Stimulated activated CD8-positive, alpha-beta memory T cell treated with anti-CD3 and anti-CD28 coated beads, Interleukin-12 subunit alpha, Interleukin-12 subunit beta, amount 100 ng/mL, for 1 hour (primary cell): ENCODE results near the gene GHITM.
"Not testable (repeated sequence)": the region's sequence is repeated elsewhere in the genome, so short reads cannot be mapped to it uniquely, and the experiment has no call there.

Experiments
- DNase-seq: peaks from one replicate; pipeline ENCODE4 v3.0.0-alpha.2; 2020; ENCODE audit warnings: low read depth

GHITM gene

DNA sequence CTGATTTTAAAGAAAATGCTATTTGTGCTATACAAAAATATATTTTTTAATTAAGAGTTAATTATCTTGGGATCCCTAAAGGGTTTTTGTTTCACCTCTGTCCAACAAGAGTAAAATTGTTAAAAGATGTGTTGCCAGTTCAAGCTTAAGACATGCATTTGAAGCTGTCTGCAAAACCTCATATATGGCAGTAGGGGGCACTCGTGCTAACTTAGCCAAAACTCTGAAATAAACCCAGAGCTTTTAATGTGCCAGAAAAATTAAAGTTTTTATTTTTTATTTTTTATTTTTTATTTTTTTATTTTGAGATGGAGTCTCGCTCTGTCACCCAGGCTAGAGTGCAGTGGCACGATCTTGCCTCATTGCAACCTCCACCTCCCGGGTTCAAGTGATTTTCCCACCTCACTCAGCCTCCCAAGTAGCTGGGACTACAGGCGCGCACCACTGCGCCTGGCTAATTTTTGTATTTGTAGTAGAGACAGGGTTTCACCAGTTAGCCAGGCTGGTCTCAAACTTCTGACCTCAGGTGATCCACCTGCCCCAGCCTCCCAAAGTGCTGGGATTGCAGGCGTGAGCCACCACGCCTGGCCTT lies 8.8 kb downstream of the GHITM start:
- DNase-seq = not testable (repeated sequence)

DNA sequence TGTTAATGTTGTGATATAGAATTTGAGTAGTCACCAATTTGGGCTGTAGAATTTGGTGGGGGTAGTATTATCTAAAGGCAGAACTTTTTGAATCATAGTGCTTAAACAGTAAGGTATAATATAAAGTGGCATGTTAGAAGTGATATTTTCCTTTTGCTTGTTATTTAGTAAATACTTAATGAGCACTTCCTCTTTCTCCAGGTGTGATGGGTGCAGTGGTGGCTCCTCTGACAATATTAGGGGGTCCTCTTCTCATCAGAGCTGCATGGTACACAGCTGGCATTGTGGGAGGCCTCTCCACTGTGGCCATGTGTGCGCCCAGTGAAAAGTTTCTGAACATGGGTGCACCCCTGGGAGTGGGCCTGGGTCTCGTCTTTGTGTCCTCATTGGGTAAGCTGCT lies 10.5 kb downstream of the GHITM start:
- no peak for DNase-seq

DNA sequence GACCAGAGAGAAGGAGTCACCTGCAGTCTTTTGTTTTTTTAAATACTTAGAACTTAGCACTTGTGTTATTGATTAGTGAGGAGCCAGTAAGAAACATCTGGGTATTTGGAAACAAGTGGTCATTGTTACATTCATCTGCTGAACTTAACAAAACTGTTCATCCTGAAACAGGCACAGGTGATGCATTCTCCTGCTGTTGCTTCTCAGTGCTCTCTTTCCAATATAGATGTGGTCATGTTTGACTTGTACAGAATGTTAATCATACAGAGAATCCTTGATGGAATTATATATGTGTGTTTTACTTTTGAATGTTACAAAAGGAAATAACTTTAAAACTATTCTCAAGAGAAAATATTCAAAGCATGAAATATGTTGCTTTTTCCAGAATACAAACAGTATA lies 13.5 kb downstream of the GHITM start:
- DNase-seq = no peak

DNA sequence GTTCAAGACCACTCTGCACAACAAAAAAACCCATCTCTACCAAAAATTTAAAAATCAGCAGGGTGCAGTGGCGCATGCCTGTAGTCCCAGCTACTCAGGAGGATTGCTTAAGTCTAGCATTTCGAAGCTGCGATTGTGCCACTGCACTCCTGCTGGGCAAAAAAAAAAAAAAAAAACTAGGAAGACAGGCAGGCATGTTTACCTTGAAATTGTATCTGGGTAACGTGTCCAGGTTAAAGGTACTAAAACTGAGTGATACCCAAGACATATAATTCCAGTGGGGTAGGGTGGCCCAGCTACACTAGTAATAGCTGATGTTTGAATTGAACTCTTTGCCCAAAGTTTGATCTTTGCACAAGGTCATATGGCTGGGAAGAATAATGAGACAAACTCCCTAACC lies 16.2 kb downstream of the GHITM start:
- DNase-seq = no peak

DNA sequence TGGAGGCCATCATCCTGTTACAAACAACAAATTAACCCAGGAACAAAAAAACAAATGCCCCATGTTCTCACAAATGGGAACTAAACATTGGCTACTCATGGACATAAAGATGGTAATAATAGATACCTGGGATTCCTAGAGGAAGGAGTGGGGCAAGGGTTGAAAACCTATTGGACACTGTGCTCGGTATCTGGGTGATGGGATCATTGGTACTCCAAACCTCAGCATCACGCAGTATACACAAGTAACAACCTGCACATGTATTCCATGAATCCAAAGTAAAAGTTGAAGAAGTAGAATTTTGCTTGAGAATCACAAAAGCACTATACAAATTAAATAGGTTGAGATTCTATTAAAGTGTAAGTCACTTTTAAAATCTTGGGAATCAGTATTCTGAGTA lies 16.7 kb downstream of the GHITM start:
- DNase-seq = no peak

DNA sequence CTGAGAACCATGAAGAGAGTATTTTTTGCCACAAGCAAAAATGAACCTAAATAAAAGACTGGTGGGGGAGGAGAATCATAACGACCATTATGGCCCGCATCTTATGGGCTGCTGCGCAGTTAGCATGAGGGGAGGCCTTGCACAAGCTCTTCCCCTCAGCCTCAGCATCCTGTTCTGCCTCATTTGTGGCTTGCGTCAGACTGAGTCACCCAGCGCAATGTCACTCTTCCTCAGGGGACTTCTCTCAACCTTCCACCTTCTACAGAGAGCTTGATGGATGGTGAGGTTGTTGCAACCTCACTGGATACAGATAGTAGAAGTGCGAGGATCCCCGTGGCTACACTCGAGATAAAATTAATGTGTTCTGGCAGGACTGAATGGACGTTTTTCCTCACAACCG lies 17.5 kb downstream of the GHITM start:
- DNase-seq = peak; percentile 20

DNA sequence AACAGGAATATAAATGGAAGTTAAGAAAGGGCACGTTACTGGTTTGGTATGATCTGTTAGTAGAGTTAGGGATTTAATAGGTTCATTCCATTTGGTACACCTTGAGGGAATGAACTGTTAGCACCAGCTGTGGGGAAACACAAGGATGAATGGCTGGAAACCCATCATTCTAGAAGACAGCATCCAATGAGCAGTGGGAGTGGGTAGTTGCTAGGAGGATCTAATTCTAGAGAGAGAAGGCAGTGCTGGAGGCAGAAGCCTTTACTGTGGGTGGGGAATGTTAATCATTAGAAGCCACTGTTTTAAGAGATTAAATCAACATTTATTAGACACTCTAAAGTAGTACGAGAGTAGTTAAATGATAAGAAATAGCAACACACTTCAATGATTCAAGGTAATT lies 18.8 kb downstream of the GHITM start:
- no peak for DNase-seq

DNA sequence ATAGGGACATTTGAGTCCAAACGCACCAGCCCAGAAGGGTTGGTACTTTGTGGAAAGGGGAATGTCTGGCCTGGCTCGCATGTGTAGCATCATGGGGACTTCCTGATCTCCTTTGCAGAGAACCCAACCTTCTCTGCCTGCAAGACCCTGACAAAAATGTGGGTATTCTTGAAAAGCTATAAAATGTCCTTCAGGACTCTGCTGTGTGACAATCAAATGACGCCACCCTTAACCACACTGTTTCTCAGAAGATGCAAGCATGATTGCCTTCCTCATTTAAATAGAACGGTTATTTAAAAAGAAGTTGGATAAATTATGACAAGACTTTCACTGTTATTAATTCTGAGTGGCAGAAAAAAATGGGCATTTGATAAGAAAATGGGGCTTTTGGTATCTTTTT lies 19.2 kb downstream of the GHITM start:
- no peak for DNase-seq

DNA sequence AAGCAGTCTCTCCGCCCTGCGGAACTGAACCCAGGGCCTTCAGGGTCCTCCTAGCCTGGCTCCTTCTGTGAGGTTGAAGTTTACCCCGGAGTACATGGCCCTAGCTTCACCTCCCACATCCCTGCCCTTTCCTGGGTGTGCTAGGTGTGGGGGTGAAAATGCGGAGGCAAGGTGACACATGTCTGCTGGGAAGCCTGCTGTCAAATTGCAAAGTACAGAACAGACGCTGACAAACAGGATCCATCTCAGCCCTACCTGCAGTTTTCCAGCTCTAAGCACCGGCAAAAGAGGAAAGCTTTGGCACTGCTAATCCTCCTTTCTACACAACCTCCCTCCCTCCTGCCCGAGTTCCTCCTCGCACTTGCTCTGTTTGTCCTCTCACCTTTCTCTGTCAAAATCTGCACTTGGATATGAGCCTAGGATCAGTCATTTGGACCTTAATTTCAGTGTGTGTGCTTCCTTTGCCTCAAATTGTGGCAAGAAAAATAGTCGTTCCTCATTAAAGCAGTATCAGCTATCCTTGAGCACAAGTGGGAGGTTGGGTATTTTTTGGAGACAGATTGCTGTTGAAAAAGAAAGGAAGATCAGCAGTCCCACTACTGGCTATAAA lies 19.9 kb downstream of the GHITM start:
- DNase-seq = no peak

DNA sequence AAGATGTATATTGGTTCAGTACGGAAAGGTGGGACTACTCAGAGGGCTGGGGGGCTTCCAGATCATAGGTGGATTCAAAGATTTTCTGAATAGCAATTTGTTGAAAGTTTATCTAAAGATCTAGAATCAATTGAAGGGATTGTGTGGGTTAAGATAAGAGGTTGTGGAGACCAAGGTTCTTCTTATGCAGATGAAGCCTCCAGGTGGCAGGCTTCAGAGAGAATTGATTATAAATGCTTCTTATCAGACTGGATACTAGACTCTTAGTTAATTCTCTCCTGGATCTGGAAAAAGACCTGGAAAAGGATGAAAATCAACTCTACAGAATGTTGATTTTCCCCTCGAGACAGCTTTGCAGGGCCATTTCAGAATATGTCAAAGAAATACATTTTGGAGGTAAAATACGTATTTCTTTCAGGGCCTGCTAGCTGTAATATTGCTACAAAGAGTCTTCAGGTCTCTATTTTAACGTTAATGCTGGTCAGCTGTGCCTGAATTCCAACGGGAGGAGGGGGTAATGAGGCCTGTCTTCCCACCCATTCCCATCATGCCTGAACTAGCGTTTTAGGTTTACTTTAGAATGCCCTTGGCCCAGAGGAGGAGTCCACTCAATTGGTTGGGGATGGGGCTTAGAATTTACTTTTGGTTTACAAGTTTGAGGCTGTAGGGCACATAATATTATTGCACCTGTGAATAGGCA lies 21.5 kb downstream of the GHITM start:
- DNase-seq = no peak

DNA sequence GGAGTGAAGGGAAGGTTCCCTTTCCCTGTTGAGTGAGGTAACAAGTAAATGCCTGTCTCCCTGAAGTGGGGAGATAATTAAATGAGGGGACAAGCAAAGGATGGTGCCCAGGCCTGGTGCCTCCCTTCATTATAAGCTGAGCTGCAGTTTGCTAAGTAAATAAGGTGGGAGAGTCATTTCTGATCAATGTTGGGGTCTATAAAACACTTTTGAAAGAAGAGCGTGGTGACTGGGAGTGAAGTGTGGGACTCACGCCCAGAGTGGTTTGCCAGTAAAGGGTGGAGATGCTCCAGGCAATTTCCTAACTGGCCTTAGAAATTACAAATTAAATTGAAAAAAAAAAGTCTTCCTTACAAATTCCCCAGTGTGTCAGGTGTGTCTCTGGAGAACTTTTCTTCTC lies 24.7 kb downstream of the GHITM start:
- no peak for DNase-seq

DNA sequence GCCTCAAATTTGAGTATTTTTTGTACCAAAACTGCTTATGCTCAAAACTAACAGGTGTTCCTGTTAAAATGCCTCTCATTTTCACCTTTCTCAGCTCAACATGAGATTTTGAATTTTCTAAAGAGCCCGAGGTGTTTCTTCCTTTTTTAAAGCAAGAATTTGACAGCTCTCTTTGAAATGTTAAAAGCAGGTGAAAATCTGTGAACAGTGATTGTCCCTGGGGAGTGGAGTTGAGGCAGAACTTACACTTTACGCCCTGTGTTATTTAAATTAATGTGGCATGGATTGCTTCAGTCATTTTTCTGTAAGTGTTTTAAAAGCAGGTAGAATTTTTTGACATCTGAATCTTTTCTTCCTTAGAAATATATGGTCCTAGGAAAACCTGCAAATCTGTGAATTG lies 25.1 kb downstream of the GHITM start:
- DNase-seq = no peak

DNA sequence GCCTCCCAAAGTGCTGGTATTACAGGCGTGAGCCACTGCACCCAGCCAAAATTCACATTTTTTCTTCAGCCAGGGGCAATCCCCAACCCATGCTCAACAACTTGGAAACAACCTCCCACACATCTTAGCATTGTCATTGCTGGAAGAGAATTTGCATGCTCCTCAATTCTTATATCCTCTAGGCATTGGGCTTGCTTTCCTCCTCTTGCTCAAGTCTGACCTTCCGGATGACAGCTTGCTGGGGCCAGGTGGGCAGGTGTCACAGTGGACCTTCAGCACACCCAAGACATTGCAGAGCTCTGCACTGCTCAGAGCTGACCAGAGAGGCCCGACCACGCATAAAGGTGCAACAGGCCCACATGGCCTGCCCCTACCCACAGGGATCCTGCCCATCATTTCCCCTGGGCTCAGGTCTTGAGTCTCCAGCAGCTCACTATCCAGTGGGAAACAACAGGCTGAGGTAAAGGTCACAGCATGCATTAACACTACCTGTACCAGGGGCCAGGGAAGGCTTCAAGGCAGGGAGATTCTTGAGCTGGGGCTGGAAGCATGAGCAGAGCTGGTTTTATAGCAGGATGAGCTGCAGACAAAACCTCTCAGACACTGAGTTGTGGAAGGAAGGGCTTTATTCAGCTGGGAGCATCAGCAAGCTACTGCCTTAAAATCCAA lies 27.4 kb downstream of the GHITM start:
- no peak for DNase-seq

DNA sequence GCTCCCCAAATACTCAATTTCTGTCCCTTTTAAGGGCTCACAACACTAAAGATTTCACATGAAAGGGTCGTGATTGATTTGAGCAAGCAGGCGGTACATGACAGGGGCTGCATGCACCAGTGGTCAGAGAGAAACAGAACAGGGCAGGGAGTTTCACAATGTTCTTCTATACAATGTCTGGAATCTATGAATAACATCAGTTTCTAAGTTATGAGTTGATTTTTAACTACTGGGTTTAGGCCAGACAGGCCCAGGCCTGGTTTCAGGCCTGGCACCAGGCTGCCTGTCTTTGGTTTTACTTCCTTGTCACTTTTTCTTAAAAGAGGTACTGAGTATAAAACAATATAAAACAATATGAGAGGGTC lies 28.0 kb downstream of the GHITM start:
- DNase-seq = not testable (repeated sequence)

DNA sequence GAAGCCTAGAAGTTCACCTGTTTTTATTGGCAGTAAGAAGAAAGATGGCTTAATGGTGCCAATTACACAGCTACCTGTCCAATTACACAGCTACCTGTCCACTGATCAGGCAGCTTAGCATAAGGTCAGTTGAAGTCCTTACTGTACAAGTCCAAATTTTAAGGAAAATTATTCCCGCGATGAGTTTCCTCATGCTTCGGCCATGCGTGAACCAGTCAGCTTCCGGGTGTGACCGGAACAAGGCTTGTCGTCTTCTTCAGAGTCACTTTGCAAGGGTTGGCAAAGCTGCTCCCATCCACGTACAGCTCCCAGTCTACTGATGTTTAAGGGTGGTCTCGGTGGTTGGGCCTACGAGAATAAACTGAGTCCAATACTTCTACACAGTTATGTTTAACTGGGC lies 29.1 kb downstream of the GHITM start:
- not testable (repeated sequence) for DNase-seq

DNA sequence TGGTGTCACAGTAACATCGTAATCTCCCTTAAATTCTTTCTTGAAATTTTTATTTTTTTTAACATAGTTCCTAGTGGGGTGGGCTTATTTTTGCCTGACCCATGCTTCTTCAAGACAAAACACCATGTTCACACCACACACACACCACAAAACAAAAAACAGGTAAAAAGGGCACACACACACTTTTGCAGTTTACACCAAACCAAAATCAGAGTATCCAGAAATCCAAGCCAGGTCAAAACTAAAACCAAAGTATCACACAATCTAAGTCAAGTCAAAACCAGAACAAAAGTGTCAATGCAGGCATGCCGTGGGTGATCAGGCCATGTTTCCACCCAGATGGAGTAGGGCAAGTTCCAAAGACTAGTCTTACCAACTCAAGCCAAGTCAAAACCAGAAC lies 31.9 kb downstream of the GHITM start:
- not testable (repeated sequence) for DNase-seq

DNA sequence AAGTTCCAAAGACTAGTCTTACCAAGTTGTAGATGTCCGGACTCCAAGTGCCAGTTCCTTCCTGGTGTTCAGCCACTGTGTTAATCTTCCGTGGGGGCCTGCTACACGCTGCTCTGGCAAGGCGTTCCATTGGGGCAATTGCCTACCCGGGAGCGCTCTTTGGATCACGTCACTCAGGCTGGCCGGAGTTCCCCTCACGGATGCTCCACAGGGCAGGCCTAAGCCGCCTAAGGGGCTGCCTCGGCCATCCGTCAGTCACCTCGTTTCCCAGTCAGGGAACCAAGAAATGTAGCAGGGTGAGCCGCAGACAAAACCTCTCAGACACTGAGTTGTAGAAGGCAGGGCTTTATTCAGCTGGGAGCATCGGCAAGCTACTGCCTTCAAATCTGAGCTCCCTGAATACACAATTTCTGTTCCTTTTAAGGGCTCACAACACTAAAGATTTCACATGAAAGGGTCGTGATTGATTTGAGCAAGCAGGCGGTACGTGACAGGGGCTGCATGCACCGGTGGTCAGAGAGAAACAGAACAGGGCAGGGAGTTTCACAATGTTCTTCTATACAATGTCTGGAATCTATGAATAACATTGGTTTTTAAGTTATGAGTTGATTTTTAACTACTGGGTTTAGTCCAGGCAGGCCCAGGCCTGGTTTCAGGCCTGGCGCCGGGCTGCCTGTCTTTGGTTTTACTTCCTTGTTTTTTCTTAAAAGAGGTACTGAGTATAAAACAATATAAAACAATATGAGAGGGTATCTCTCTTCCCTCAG lies 32.6 kb downstream of the GHITM start:
- not testable (repeated sequence) for DNase-seq

DNA sequence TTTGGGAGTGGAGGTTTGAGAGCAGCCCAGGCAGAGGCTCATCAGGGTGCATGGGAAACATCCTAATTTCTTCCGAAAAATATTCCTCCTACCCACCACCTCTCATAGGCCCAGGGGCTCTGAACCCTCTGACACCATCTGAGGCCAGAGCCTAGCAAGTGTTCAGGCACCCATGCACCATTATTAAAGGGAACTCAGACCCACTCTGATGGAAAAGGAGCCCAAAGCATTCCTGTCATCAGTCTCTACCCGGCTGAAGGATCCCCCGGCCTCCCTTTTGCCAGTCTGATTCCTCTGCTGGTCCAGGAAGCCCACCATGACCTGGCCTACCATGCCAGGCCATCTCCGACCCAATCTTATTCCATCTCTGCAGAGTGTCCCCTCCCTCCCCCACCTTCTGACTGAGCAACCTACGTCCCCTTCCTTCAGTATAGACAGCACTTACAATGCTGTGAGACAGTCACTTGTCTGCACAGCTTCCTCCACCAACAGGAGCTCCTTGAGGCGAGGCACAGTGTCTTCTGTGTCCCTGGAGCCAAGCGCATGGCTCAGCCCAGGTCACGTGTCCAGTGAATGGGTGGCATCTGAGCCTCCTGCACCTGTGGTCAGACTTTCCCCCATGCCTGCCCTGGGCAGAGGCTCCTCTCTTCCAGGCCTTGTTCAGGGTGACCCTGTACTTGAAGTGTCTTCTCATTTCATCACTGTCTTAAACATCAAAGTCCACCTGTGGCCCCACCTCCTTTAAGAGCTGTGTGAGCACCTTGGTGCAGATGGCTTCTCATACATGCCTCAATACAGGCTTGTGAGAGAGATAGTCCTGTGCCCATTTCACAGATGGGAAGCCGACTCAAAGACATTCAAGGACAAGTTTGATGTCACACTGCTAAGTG lies 33.4 kb downstream of the GHITM start:
- DNase-seq = no peak

DNA sequence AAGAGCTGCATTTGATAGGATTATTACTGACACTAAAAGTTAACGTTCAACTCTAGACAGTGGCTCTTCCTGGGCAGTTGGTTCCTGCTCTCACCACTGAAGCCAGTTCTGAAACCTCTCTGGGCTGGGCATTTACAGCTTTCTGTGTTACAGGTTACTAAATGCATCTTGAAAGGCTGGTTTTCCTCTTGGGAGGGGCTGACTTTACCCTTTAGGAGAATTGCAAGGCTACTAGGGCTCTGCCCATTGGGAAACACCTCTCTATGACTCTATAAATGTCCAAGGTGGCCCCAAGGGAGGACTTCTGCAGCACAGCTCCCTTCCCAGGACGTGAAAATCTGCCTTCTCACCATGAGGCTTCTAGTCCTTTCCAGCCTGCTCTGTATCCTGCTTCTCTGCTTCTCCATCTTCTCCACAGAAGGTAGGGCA lies 34.2 kb downstream of the GHITM start, which contains the start of gene GPR15LG:
GPR15LG (plus strand) TSS at position 301 of the 429 bp plus-strand sequence; CDS start at position 352, 51 bp downstream.
- no peak for DNase-seq

DNA sequence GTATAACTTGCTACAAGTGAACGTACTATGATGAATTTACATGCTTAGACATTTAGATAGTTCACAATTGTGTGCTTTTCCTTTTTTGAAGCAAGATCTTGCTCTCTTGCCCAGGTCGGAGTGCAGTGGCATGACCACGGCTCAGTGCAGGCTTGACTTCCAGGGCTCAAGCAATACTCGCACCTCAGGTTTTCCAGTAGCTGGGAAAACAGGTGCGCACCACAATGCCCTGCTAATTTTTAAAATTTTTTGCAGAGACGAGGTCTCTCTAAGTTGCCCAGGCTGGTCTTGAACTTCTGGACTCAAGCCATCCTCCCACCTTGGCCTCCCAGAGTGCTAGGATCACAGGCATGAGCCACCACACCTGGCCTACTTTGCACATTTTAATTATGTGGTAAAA lies 36.1 kb downstream of the GHITM start:
- DNase-seq = no peak

DNA sequence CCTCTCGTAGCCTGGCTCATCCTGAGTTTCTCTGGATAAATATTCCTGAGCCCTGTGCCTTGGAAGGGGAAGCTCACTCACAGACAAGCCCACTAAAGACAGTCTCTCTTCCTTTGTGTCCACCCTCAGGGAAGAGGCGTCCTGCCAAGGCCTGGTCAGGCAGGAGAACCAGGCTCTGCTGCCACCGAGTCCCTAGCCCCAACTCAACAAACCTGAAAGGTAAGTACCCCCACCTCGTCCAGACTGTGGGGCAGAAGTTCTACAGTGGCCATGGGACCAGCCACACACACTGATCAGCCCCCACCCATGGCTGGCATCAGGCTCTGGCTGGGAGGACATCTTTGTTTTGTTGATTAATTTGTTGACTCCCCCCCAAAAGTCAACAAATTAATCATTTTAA lies 37.0 kb downstream of the GHITM start:
- no peak for DNase-seq
